Astrocyte (in vitro differentiated cells and primary cell): Measurements from ENCODE around the gene RMND5A. TPM values are rescaled to one million over a fixed set of nuclear protein-coding genes. Genes with fewer than 3 reads are reported as not detected.
A peak's percentile ranks its signal among the peaks of the same experiment; 100 is the strongest.

Experiments used
- DNase-seq: peaks from one replicate; pipeline ENCODE4 v3.0.0-alpha.2; 2010; ENCODE audit warnings: low read depth
- FAIRE-seq: peaks from 2 replicates; lab custom pipeline; 2011; peaks lifted over from hg19 to GRCh38; lab: Jason Lieb, UNC
- H2AFZ ChIP-seq: 2 replicates; pipeline ENCODE4 v1.6.0; 2012; ENCODE audit warnings: low read depth, low read length, inconsistent platforms
- H3K27ac ChIP-seq: 2 replicates; pipeline ENCODE4 v1.5.1; 2011; ENCODE audit warnings: low read depth, low read length, inconsistent platforms
- H3K27me3 ChIP-seq: 2 replicates; pipeline ENCODE4 v1.6.0; 2011; ENCODE audit warnings: low read length, inconsistent platforms; ENCODE audit not compliant: insufficient read depth
- H3K36me3 ChIP-seq: 2 replicates; pipeline ENCODE4 v1.5.1; 2011; ENCODE audit warnings: low read length, inconsistent platforms; ENCODE audit not compliant: insufficient read depth
- H3K4me1 ChIP-seq: 2 replicates; pipeline ENCODE4 v1.5.1; 2011; ENCODE audit warnings: low read length, inconsistent platforms; ENCODE audit not compliant: insufficient read depth
- H3K4me2 ChIP-seq: 2 replicates; pipeline ENCODE4 v1.6.0; 2012; ENCODE audit warnings: low read length, inconsistent platforms
- H3K4me3 ChIP-seq: 2 replicates; pipeline ENCODE4 v1.5.1; 2011; ENCODE audit warnings: low read depth, mild to moderate bottlenecking, low read length, inconsistent platforms; ENCODE audit not compliant: insufficient read depth
- H3K79me2 ChIP-seq: 2 replicates; pipeline ENCODE4 v1.6.0; 2012; ENCODE audit warnings: mild to moderate bottlenecking, low read length, inconsistent platforms; ENCODE audit not compliant: insufficient read depth
- H3K9ac ChIP-seq: 2 replicates; pipeline ENCODE4 v1.6.0; 2012; ENCODE audit warnings: mild to moderate bottlenecking, low read length, inconsistent platforms
- H3K9me3 ChIP-seq: 2 replicates; pipeline ENCODE4 v1.5.1; 2012; ENCODE audit warnings: low read depth, mild to moderate bottlenecking, low read length, inconsistent platforms; ENCODE audit not compliant: insufficient read depth
- H4K20me1 ChIP-seq: 2 replicates; pipeline ENCODE4 v1.6.0; 2012; ENCODE audit warnings: low read length, inconsistent platforms; ENCODE audit not compliant: insufficient read depth
- H3K27ac Mint-ChIP-seq: one replicate; pipeline ENCODE4 v1.8.0; 2021; ENCODE audit warnings: mild to moderate bottlenecking, mixed read lengths; ENCODE audit not compliant: unreplicated experiment
- H3K27me3 Mint-ChIP-seq: one replicate; pipeline ENCODE4 v1.8.0; 2021; ENCODE audit warnings: low read depth, mixed read lengths; ENCODE audit not compliant: unreplicated experiment
- H3K36me3 Mint-ChIP-seq: one replicate; pipeline ENCODE4 v1.8.0; 2021; ENCODE audit warnings: low read depth, mixed read lengths; ENCODE audit not compliant: unreplicated experiment
- H3K4me1 Mint-ChIP-seq: one replicate; pipeline ENCODE4 v1.8.0; 2021; ENCODE audit warnings: low read depth, mixed read lengths; ENCODE audit not compliant: unreplicated experiment
- H3K4me3 Mint-ChIP-seq: one replicate; pipeline ENCODE4 v1.8.0; 2021; ENCODE audit warnings: mild to moderate bottlenecking, moderate library complexity, mixed read lengths; ENCODE audit not compliant: unreplicated experiment
- H3K9me3 Mint-ChIP-seq: one replicate; pipeline ENCODE4 v1.8.0; 2021; ENCODE audit warnings: mild to moderate bottlenecking, mixed read lengths; ENCODE audit not compliant: unreplicated experiment
- CTCF ChIP-seq: IDR thresholded peaks from 2 replicates; pipeline ENCODE4 v1.5.1; 2011; ENCODE audit warnings: low read depth, mild to moderate bottlenecking, inconsistent platforms, low read length, moderate library complexity; ENCODE audit not compliant: insufficient read depth
- EZH2 ChIP-seq: IDR thresholded peaks from 2 replicates; pipeline ENCODE4 v1.6.1; 2012; ENCODE audit warnings: mild to moderate bottlenecking, low read length, inconsistent platforms; ENCODE audit not compliant: insufficient read depth
- total RNA-seq: library from RNA; stranded (reverse); gene quantifications from 2 replicates; pipeline ENCODE4 v1.2.1, GENCODE V29; 2021

The RMND5A gene
- total RNA-seq, 1 donor from 2014 or later: 33.6 TPM

- Histone ChIP-seq H4K20me1 (peaks cover 12% of the 10 kb centered on the region), H3K4me2 (no peak overlapping the region), H2AFZ (no peak overlapping the region), H3K4me3 (no peak overlapping the region), H3K36me3 (no peaks in the 10 kb centered on the region), H3K9me3 (no peaks in the 10 kb centered on the region), H3K27ac (no peak overlapping the region), H3K9ac (no peak overlapping the region), H3K4me1 (peaks cover 9% of the 10 kb centered on the region), H3K27me3 (no peaks in the 10 kb centered on the region), H3K79me2 (peaks cover 33% of the 10 kb centered on the region)
- Mint-ChIP-seq H3K27ac (peak overlapping the region; percentile 71), H3K27me3 (no peaks in the 10 kb centered on the region), H3K9me3 (peaks cover 12% of the 10 kb centered on the region), H3K36me3 (peaks cover 22% of the 10 kb centered on the region), H3K4me3 (no peak overlapping the region), H3K4me1 (peaks cover 6% of the 10 kb centered on the region)
- no peak for FAIRE-seq
- TF ChIP-seq EZH2 (no peak), CTCF (no peak)
- DNase-seq: no peak
Measured at GRCh38 chr2:86746939-86747338, 26.8 kb downstream of the RMND5A start.

GRCh38 chr2:86747711-86748639, 27.9 kb downstream of the RMND5A start:
- Mint-ChIP-seq H3K4me3 (no peak overlapping the region), H3K4me1 (peaks cover 6% of the 10 kb centered on the region), H3K36me3 (peaks cover 25% of the 10 kb centered on the region), H3K27ac (peak overlapping the region; percentile 88), H3K27me3 (no peaks in the 10 kb centered on the region), H3K9me3 (peaks cover 12% of the 10 kb centered on the region)
- H3K4me1 ChIP-seq: peaks cover 9% of the 10 kb centered on the region
- H3K79me2 ChIP-seq: peaks cover 33% of the 10 kb centered on the region
- FAIRE-seq: no peak
- H4K20me1 ChIP-seq: peaks cover 12% of the 10 kb centered on the region
- TF ChIP-seq CTCF (no peak), EZH2 (no peak)
- H3K9ac ChIP-seq: no peak overlapping the region
- peak; percentile 84 for DNase-seq
- no peaks in the 10 kb centered on the region for H3K9me3 ChIP-seq
- H3K4me2 ChIP-seq: peak overlapping the region; percentile 47
- no peaks in the 10 kb centered on the region for H3K27me3 ChIP-seq
- no peaks in the 10 kb centered on the region for H3K36me3 ChIP-seq
- H3K27ac ChIP-seq: peak overlapping the region; percentile 5
- no peak overlapping the region for H2AFZ ChIP-seq
- H3K4me3 ChIP-seq: peak overlapping the region; percentile 5
